IPS-20b (cell line): Measurements from ENCODE around the gene BTG2.
"Not testable (repeated sequence)": the region's sequence is repeated elsewhere in the genome, so short reads cannot be mapped to it uniquely, and the experiment has no call there.

ENCODE experiments used
- H3K27ac ChIP-seq: one replicate; pipeline ENCODE4 v1.5.1; 2013; ENCODE audit warnings: low read length
- H3K27me3 ChIP-seq: 2 replicates; pipeline ENCODE4 v1.6.1; 2013; ENCODE audit warnings: mild to moderate bottlenecking, low read length, inconsistent platforms; ENCODE audit not compliant: insufficient read depth
- H3K36me3 ChIP-seq: 2 replicates; pipeline ENCODE4 v1.6.1; 2013; ENCODE audit warnings: low read depth, mild to moderate bottlenecking, inconsistent platforms, low read length, moderate library complexity; ENCODE audit not compliant: insufficient read depth
- H3K4me1 ChIP-seq: 2 replicates; pipeline ENCODE4 v1.6.1; 2013; ENCODE audit warnings: mild to moderate bottlenecking, control low read depth, inconsistent platforms, low read length, moderate library complexity; ENCODE audit not compliant: insufficient read depth
- H3K4me3 ChIP-seq: 2 replicates; pipeline ENCODE4 v1.5.1; 2013; ENCODE audit warnings: mild to moderate bottlenecking, low read length, inconsistent platforms
- H3K9ac ChIP-seq: 2 replicates; pipeline ENCODE4 v1.6.1; 2013; ENCODE audit warnings: low read depth, mild to moderate bottlenecking, inconsistent platforms, low read length, moderate library complexity
- H3K9me3 ChIP-seq: 2 replicates; pipeline ENCODE4 v1.6.1; 2013; ENCODE audit warnings: mild to moderate bottlenecking, low read depth, low read length, inconsistent platforms; ENCODE audit not compliant: insufficient read depth

Gene BTG2

DNA sequence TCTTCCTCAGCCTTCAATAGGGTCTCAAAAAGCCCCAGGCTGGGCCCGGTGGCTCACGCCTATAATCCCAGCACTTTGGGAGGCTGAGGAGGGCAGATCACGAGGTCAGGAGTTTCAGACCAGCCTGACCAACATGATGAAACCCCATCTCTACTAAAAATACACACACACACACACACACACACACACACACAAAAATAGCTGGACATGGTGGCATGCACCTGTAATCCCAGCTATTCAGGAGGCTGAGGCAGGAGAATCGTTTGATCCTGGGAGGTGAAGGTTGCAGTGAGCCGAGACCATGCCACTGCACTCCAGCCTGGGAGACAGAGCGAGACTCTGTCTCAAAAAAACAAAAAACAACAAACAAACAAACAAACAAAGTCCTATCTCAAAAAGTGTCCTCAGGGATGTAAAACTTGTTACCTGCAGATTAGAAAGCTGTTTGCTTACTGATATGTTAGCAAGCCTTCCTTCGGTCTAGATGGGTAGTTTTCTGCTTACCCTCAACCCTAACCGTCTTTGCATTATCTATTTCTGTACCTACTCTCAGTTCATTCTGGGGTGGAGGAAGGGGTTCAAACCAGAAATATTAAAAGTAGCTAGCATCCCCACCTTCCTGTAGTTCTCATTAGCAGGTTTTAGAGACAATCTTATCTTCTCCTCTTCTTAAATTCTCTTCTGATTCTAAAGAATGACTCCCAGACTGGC, 5.4 kb upstream of the BTG2 start:
- not testable (repeated sequence) for H3K4me1 ChIP-seq, H3K9ac ChIP-seq, H3K36me3 ChIP-seq, H3K27ac ChIP-seq, H3K4me3 ChIP-seq, H3K9me3 ChIP-seq
- peaks cover 70% of the 10 kb centered on the region for H3K27me3 ChIP-seq

DNA sequence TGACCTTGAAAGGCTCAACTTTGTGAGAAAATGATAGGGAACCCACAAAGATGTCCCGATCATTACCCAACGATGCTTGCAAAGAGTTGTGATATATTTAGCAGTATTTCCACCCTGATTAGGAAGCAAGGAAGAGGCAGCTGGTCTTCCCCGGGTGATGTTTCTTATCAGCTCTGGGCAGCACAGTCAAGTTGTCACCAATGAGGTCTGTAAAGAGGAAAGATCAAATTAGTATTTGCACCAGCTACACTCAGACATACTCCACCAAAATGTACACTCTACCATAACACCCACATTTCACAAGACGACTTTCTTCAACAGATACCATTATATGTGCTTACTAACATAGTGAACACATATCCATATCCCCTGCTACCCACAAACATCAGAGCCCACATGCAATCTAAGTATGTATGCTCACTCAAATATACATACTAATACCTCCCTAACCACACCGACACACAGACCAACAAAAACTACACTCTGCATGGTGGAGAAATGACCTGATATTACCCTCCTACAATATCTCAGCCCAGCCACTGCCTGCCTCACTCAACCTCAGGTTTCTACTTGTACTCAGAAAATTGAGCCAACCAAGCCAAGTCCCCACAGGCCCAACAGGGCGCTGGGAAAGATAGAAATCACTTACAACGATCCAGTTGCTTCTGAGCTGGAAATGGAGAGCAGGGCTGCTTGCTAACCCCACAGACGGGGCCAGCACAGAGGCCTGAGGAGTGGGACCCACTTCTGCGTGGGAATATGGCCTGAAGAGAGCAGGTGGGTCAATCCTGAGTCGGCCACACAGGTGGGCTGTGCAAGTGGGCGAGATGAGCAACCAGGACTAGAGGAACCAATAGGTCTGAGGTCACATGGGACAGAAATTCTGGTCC, 4.6 kb upstream of the BTG2 start:
- H3K27me3 ChIP-seq, result peaks cover 70% of the 10 kb centered on the region

DNA sequence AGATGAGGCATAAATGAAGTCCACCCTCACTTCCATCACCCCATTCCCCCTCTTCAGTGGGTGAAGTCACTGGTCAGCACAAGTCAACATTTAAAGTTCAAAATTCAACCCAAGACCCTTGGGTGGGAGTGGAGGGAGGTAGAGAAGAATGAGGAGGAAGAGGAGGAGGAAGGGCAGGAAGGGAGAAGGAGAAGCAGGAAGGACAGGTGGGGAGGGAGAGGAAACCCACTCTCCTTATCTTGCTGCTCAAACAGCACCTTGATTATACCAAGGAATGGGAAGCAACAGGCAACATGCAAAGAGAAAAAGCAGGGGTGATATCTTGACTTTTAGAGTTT, 4.0 kb upstream of the BTG2 start:
- peaks cover 73% of the 10 kb centered on the region for H3K27me3 ChIP-seq
- no peak overlapping the region for H3K9ac ChIP-seq
- no peak overlapping the region for H3K27ac ChIP-seq
- H3K4me1 ChIP-seq, result peaks cover 5% of the 10 kb centered on the region; the same call in 1 of the 2 replicates
- H3K4me3 ChIP-seq, result no peak overlapping the region
- H3K36me3 ChIP-seq, result no peaks in the 10 kb centered on the region
- H3K9me3 ChIP-seq, result no peaks in the 10 kb centered on the region; the same call in 1 of the 2 replicates

More for the DNA sequence above, 4.6 kb upstream of the BTG2 start:
- Histone ChIP-seq H3K4me3 (no peak overlapping the region), H3K9me3 (no peaks in the 10 kb centered on the region; the same call in 1 of the 2 replicates), H3K36me3 (no peaks in the 10 kb centered on the region), H3K9ac (no peak overlapping the region), H3K4me1 (peaks cover 5% of the 10 kb centered on the region; the same call in 1 of the 2 replicates), H3K27ac (no peak overlapping the region)

DNA sequence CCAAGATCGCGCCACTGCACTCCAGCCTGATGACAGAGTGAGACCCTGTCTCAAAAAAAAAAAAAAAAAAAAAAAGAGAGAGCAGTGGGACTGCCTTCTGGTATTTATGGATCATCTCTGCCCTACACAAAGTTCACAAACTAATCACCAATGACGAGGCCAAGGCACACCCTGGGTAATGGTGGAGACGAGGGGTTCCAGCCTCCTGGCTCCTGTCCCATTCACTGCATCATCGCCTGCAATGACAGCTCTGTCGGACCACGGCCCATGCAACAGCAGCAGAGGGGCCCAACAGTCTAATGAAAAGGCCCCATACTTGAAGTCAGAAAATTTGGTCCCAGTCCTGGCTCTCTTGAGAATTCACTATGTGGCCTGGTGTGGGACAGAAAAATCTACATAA, 2.9 kb upstream of the BTG2 start:
- Histone ChIP-seq H3K9ac (no peak overlapping the region), H3K4me1 (peaks cover 10% of the 10 kb centered on the region; the same call in 1 of the 2 replicates), H3K4me3 (no peak overlapping the region), H3K27me3 (peaks cover 78% of the 10 kb centered on the region), H3K27ac (no peak overlapping the region), H3K36me3 (no peaks in the 10 kb centered on the region), H3K9me3 (no peaks in the 10 kb centered on the region)

DNA sequence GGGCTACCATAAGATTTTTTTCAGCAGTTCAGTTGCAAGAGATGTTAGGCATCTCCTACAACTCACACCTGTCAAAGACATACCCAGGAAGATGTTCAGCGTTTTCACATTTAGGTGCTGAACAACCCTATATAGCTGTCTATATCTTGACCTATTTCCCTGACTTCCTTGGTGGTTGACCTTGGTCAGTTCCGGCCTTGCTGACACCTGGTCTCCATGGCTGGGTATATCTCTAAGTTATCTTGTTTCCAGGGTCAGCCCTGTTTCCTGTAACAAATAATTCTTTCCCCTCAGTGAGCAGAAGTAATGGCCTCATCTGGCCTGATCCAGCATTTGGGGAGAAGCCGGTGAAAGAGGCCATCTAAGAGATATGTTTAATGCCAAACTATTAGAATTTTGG, 2.4 kb upstream of the BTG2 start:
- Histone ChIP-seq H3K4me1 (peaks cover 10% of the 10 kb centered on the region; the same call in 1 of the 2 replicates), H3K27me3 (peaks cover 82% of the 10 kb centered on the region)

DNA sequence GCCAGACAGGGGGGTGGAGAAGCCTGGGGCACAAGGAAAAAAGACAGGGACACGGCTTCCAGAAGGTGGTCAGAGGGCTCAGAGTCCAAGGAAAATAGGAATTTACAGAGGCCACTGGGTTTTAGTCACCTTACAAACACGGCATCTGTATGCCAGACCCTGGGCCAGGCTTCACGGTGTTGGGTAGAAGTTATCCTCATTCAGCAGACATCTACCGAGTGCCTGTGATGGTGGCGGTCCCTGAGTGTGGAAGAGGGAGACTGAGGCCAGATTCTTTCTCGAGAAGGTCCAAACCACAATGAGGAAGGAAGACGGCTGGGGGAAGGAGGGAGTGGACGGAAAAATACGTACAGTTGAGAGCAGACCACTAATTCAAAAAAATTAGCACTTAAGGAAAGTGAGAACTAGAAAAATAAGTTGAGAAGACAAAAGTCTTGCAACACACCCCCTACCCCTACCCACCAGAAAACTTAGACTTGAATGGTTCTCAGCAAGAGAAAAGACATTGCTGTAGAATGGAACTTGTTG, 864 bp upstream of the BTG2 start:
- Histone ChIP-seq H3K4me1 (peaks cover 23% of the 10 kb centered on the region), H3K9ac (peak overlapping the region; percentile 83; the same call in 1 of the 2 replicates), H3K27ac (no peak overlapping the region), H3K36me3 (no peaks in the 10 kb centered on the region), H3K27me3 (peaks cover 87% of the 10 kb centered on the region), H3K9me3 (no peaks in the 10 kb centered on the region), H3K4me3 (peak overlapping the region; percentile 68)

More for the DNA sequence above, 2.4 kb upstream of the BTG2 start:
- Histone ChIP-seq H3K9me3 (no peaks in the 10 kb centered on the region), H3K36me3 (no peaks in the 10 kb centered on the region), H3K9ac (no peak overlapping the region), H3K27ac (no peak overlapping the region), H3K4me3 (no peak overlapping the region)

DNA sequence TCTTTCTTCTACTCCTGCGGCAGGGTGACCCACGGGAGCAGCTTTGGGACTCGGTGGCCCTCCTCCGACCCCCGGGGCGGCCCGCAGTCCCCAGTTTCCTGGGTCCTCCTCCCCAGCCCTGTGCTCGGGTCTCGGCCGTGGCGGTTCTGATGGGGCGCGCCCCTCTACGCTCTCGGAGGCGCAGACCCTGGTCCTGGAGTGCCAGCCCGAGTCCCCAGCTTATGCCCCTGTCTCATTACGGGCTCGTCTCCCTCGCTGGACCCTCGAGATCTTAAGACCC, 430 bp downstream of the BTG2 start:
- H3K36me3 ChIP-seq, result no peaks in the 10 kb centered on the region
- peaks cover 89% of the 10 kb centered on the region for H3K27me3 ChIP-seq
- H3K4me3 ChIP-seq, result peak overlapping the region; percentile 76
- H3K9ac ChIP-seq, result peak overlapping the region; percentile 67; the same call in 1 of the 2 replicates
- H3K27ac ChIP-seq, result no peak overlapping the region
- peaks cover 23% of the 10 kb centered on the region for H3K4me1 ChIP-seq
- H3K9me3 ChIP-seq, result no peaks in the 10 kb centered on the region

DNA sequence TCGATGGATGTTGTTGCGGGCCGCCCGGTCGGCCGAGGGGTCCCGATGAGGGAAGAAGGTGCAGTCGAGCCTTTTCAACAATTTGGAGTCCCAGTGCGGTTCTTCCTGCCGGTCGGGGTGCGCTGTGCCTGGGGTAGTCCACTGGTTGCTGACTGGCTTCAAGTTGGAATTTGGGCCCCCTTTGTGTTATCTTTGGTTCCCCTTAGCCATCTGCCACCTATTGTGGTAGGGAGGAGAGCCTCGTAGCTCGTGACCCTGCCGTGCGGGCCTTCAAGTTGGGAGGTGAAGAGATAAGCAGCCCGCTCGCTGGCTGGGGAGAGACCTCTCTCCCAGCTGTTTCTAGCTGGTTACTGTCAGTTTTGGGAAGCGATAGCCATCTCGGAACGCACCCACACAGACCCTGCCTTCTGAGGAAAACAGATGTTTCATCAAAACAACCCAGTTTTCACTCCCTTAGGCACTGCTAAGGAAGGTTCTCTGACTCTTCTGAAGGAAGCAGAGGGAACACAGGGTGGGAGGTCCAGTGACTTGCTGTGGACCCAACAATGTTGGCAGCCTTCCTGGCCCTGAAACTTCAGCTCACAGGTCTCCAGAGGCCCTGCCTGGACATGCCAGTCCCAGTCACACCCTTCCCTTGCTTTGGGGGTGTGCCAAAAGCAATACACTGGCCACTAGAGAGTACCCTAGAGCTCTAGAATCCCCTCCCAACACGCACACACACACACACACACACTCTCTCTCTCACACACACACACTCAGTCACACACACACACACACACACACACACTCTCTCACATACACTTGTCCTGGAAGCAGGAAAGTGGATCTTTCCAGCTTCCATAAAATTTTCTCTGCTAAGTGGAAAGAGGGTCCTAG, 1.0 kb downstream of the BTG2 start:
- Histone ChIP-seq H3K27ac (no peak overlapping the region), H3K27me3 (peaks cover 89% of the 10 kb centered on the region), H3K9ac (peak overlapping the region; percentile 67; the same call in 1 of the 2 replicates), H3K4me1 (peaks cover 23% of the 10 kb centered on the region), H3K36me3 (no peaks in the 10 kb centered on the region), H3K4me3 (peak overlapping the region; percentile 76), H3K9me3 (no peaks in the 10 kb centered on the region)

DNA sequence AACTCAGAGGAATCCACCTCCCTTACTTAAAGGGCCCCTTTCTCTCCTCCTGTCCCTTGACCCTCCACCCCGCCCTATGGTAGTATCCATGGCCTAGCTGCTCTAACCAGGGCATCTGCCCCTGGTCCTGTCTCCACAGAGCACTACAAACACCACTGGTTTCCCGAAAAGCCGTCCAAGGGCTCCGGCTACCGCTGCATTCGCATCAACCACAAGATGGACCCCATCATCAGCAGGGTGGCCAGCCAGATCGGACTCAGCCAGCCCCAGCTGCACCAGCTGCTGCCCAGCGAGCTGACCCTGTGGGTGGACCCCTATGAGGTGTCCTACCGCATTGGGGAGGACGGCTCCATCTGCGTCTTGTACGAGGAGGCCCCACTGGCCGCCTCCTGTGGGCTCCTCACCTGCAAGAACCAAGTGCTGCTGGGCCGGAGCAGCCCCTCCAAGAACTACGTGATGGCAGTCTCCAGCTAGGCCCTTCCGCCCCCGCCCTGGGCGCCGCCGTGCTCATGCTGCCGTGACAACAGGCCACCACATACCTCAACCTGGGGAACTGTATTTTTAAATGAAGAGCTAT, 1.7 kb downstream of the BTG2 start:
- H3K4me1 ChIP-seq, result peaks cover 23% of the 10 kb centered on the region

DNA sequence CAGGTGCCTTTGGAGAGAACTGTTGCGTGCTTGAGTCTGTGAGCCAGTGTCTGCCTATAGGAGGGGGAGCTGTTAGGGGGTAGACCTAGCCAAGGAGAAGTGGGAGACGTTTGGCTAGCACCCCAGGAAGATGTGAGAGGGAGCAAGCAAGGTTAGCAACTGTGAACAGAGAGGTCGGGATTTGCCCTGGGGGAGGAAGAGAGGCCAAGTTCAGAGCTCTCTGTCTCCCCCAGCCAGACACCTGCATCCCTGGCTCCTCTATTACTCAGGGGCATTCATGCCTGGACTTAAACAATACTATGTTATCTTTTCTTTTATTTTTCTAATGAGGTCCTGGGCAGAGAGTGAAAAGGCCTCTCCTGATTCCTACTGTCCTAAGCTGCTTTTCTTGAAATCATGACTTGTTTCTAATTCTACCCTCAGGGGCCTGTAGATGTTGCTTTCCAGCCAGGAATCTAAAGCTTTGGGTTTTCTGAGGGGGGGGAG, 2.4 kb downstream of the BTG2 start:
- H3K36me3 ChIP-seq, result no peaks in the 10 kb centered on the region
- H3K27ac ChIP-seq, result no peak overlapping the region
- peaks cover 23% of the 10 kb centered on the region for H3K4me1 ChIP-seq
- H3K27me3 ChIP-seq, result peaks cover 91% of the 10 kb centered on the region
- no peaks in the 10 kb centered on the region for H3K9me3 ChIP-seq
- 0 out of 2 replicates have a peak overlapping the region, but pooled peaks have one; percentile 6 for H3K9ac ChIP-seq
- peak overlapping the region; percentile 56 for H3K4me3 ChIP-seq

More for the DNA sequence above, 1.7 kb downstream of the BTG2 start:
- Histone ChIP-seq H3K9ac (no peak overlapping the region), H3K27ac (no peak overlapping the region), H3K9me3 (no peaks in the 10 kb centered on the region), H3K4me3 (peak overlapping the region; percentile 76), H3K27me3 (peaks cover 94% of the 10 kb centered on the region), H3K36me3 (no peaks in the 10 kb centered on the region)
